ENCODE data around the gene AADACL4.

GRCh38 chr1:12600335-12600734 is 43.5 kb upstream of the AADACL4 start:
- TF ChIP-seq POLR2AphosphoS5 (IDR thresholded peaks at IDR 0.05) = peak; percentile 70
- TF ChIP-seq, protein P1, sequence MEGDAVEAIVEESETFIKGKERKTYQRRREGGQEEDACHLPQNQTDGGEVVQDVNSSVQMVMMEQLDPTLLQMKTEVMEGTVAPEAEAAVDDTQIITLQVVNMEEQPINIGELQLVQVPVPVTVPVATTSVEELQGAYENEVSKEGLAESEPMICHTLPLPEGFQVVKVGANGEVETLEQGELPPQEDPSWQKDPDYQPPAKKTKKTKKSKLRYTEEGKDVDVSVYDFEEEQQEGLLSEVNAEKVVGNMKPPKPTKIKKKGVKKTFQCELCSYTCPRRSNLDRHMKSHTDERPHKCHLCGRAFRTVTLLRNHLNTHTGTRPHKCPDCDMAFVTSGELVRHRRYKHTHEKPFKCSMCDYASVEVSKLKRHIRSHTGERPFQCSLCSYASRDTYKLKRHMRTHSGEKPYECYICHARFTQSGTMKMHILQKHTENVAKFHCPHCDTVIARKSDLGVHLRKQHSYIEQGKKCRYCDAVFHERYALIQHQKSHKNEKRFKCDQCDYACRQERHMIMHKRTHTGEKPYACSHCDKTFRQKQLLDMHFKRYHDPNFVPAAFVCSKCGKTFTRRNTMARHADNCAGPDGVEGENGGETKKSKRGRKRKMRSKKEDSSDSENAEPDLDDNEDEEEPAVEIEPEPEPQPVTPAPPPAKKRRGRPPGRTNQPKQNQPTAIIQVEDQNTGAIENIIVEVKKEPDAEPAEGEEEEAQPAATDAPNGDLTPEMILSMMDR (IDR thresholded peaks at IDR 0.05) = no peak
- no peak for TF ChIP-seq POLR2A (IDR thresholded peaks at IDR 0.05)

Measured in gastroesophageal sphincter (tissue), 3 donors.